HG03159 (cell line): ENCODE measurements around the gene SRSF6.
"Not testable (repeated sequence)": the region's sequence is repeated elsewhere in the genome, so short reads cannot be mapped to it uniquely, and the experiment has no call there.

Experiments used
- ATAC-seq: cut with Tn5 transposase; IDR thresholded peaks from one replicate; pipeline ENCODE4 v1.9.1; 2021; ENCODE audit warnings: mild to moderate bottlenecking, moderate library complexity; ENCODE audit not compliant: unreplicated experiment

SRSF6 gene

GRCh38 chr20:43473381-43473704, 15.6 kb downstream of the SRSF6 start:
- ATAC-seq = no peak

- no peak for ATAC-seq
Observed at GRCh38 chr20:43477193-43477592, 19.5 kb downstream of the SRSF6 start.

GRCh38 chr20:43477619-43478018, 19.9 kb downstream of the SRSF6 start:
- no peak for ATAC-seq

DNA sequence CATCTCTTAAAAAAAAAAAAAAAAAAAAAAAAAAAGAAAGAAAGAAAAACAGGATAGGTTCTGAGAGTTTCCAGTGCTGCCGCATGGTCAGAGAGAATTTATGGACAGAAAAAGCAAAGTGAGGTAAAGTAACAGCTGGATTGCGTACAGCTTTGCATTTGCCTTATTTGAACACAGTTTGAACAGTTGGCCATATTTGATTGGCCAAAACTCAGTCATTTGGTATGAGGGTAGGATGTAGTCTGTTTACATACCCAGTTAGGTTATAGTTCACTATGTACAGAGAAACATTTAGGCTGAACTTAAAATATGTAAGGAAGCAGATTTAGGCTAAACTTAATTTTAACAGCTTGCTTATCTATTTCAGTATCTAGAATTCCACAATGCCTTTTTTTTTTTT, 32.3 kb downstream of the SRSF6 start:
- ATAC-seq = no peak

DNA sequence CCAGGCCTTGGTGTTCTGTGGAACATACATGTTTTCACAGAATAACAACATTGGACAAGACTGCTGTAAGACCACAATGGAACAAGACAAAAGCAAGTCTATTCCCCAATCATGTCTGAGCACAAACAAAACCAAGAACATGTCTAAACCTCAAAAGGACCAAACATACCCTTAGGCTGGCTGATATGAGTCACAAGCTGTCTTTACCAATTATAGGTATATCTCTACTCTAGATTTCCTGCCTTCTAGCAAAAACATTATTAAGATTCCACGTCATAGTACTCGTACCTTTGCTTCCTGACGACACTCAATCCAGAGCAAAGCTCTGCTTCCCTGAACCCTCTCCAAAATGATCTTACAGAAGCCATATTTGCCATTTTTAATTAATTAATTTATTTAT, 34.4 kb downstream of the SRSF6 start:
- ATAC-seq = no peak

- no peak for ATAC-seq
Observed at GRCh38 chr20:43495388-43495787, 37.7 kb downstream of the SRSF6 start.

DNA sequence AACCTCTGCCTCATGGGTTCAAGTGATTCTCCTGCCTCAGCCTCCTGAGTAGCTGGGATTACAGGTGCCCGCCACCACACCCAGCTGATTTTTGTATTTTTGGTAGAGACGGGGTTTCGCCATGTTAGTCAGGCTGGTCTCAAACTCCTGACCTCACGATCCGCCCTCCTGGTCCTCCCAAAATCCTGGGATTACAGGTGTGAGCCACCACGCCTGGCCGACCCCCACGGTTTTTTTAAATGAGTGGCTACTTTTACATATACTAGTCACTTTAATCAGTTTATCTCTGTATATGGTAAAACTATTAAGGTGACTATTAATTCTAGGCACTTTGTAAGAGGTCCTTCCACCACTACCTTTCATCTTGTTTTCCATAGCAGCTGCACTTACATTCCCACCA, 44.3 kb downstream of the SRSF6 start:
- ATAC-seq = not testable (repeated sequence)

DNA sequence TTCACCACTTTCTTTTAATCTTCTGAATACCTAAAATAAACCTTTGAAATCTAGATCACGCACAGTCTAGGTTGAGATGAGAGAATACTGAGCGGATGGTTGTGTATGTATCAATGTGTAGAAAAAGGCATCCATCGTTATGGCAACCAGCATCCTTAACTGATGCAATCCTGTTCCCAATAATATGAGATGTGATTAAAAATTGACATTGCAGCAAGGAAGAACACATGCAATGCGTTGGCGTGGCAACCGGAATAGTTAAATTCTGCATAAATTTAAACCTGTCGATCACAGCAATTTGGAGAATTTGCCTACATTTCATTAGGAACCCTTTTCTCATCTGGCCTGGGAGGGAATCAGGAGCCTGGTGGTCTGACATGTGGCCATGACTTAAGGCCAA, 48.5 kb downstream of the SRSF6 start:
- no peak for ATAC-seq

DNA sequence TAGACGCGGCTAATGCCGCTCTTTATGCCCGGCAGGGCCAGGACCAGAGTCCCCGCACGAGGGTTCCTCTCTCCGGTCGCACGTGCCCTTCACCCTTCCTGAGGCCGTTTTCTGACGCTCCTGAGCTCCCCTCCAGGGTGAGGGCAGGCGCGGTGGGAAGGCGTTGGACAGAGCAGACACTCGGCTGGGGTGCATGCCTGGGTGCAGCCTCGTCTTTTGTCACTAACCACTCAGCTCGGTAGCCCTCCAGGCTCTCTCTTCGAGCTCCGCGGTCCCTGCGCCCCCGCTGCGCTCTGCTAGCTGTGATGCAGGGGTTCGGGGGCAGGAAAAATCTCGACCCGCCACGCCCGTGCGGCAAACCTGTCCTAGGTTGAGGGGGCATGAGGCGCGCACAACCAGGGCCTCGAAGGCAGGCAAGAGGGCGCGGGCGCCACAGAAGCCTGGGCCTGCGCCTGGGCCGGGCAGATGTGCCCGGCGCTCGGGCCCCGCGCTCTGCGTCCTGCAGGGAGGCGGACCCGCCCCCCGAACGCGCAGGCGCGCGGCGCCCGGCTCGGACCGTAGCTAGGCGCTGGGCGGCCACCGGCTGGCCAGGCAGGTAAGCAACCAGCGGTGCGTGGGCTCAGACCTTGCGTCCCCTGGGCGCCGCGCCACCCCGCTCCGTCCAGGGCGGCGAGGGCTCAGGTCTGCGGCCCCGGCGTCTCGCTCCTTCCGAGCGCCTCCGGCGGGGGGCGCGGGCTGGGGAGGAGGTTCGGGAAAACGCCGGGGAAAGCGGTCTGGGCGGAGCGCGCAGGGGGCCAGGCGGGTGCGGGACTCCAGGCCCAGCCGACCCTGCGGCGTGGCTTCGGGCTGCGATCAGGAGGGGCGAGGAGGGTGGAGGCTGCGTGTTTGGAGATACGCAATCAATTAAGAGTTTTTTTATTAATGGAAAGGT, 49.7 kb downstream of the SRSF6 start, which contains the start of gene L3MBTL1:
Gene L3MBTL1, plus strand, starts transcription at position 548 of the 931 bp plus-strand sequence. CDS start 5,807 bp downstream, outside the sequence.
- ATAC-seq = no peak

GRCh38 chr20:43508106-43508505, 50.4 kb downstream of the SRSF6 start:
- ATAC-seq = no peak

GRCh38 chr20:43508604-43509040, 50.9 kb downstream of the SRSF6 start:
- ATAC-seq = no peak

DNA sequence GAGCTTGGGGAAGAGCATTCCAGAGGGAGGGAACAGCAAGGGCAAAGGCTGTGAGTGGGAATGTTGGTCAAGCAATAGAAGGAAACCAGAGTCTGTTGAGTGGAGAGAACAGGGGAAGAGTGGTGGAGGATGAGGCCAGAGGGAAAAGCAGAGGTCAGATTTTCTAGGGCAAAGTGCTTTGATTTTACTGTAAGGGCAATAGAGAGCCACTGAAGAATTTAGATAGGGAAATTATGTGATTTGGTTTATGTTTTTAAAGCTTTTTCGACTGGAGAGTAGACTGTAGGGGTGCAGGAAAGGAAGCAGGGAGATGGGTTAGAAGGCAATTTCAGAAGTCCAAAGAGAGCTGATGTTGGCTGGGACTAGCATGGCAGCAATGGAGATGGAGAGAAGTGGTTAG, 54.2 kb downstream of the SRSF6 start:
- no peak for ATAC-seq

DNA sequence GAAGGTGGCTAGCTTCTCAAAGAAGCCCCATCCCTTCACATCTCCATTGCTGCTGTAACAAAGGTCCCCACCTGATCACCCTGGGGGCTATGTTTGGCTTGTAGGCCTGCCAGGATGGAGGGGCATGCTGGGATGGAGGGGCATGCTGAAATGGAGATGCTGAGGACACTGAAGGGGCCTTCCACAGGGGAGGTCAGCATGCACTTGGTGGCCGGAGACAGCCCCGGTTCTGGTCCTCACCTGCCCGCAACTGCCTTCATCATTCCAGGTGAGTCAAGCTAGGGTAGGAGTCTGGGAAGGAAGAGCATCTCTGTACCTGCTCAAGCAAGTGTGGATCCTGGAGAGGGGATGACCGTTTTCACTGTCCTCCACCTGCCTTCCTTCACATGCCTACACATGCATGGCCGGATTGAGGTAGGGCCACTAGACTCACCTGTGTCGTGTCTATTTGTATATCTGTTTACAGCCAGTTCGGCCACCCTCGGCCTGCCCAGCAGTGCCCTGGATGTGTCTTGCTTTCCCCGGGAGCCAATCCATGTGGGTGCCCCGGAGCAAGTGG, 55.8 kb downstream of the SRSF6 start:
- ATAC-seq = no peak
